Measurements from ENCODE around the gene TMEM229B.

Gene TMEM229B

DNA sequence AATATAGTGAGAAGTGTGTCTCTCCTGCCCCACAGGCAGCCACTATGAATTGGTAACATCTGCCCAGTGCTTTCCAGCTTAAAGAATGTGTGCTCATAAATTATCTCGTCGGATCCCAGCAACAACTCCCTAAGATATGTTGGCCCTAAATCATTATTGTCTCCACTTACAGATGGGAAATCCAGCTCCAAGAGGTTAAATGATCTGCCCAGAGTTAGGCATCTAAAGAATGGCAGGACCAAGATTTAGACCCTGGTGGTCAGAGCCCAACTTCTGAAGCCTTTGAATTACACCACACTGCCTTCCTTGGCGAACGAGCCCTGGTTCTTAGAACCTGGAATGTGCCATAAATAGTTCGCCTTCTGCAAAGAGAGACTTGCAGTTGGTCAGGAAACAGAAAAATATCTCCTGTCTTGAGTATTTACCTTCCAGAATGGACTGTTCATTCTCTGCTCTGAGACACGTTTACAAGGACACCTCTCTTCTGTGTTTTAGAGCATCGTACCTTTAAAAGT lies 56.4 kb downstream of the TMEM229B start:
- no peak overlapping the region for H3K4me3 ChIP-seq (replicated peaks in 1 of 2; ENCODE audit: low read depth in 2 of 2, low read length in 2 of 2)
- no peak for DNase-seq (ENCODE audit: low read depth in 2 of 2)
- TF ChIP-seq, protein P1, sequence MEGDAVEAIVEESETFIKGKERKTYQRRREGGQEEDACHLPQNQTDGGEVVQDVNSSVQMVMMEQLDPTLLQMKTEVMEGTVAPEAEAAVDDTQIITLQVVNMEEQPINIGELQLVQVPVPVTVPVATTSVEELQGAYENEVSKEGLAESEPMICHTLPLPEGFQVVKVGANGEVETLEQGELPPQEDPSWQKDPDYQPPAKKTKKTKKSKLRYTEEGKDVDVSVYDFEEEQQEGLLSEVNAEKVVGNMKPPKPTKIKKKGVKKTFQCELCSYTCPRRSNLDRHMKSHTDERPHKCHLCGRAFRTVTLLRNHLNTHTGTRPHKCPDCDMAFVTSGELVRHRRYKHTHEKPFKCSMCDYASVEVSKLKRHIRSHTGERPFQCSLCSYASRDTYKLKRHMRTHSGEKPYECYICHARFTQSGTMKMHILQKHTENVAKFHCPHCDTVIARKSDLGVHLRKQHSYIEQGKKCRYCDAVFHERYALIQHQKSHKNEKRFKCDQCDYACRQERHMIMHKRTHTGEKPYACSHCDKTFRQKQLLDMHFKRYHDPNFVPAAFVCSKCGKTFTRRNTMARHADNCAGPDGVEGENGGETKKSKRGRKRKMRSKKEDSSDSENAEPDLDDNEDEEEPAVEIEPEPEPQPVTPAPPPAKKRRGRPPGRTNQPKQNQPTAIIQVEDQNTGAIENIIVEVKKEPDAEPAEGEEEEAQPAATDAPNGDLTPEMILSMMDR (IDR thresholded peaks at IDR 0.05; ENCODE audit: low read depth, low read length): no peak

GRCh38 chr14:67429510-67430205 lies 58.9 kb downstream of the TMEM229B start:
- TF ChIP-seq, protein P1 (IDR thresholded peaks at IDR 0.05; ENCODE audit: low read depth, low read length): no peak
- DNase-seq (ENCODE audit: low read depth in 2 of 2): peak in 1 of 2 donors; percentile 11

GRCh38 chr14:67428501-67429031 lies 60.0 kb downstream of the TMEM229B start:
- DNase-seq (ENCODE audit: low read depth in 2 of 2): peak; percentile 62 to 83
- no peak overlapping the region for H3K4me3 ChIP-seq (replicated peaks in 1 of 2; ENCODE audit: low read depth in 2 of 2, low read length in 2 of 2)
- TF ChIP-seq, protein P1 (IDR thresholded peaks at IDR 0.05; ENCODE audit: low read depth, low read length): no peak

More at GRCh38 chr14:67429510-67430205, 58.9 kb downstream of the TMEM229B start:
- H3K4me3 ChIP-seq (replicated peaks in 1 of 2; ENCODE audit: low read depth in 2 of 2, low read length in 2 of 2): no peak overlapping the region

DNA sequence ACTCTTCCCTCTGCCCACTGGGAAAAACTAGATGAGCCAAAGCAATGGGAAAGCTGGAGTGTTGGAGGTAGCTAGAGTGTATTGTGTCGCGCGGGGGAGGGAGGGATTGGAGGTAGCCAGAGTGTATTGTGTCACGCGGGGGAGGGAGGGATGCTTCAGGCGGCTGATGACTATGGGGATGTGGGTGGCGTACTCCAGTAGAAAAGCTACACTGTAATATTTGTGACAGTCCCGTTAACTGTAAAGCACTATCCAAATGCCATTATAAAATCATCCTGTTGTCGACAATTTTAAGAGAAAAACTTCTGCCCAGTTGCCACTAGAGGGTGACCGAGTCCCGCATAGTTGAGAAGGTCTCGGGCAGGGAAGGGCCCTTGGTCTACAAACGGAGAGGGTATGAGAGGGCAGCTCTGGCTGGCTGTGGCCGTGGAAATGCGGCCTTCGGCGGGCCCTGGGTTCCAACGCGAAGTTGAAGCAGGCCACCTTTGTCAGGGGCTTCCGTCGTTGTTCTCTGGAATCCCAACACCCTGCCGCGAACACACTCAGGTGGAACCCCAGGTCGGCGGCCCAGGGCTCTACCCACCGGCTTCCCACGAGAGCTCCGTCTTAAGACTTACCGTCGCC lies 61.4 kb downstream of the TMEM229B start:
- DNase-seq (ENCODE audit: low read depth in 2 of 2): peak; percentile 88 to 89
- TF ChIP-seq, protein P1 (IDR thresholded peaks at IDR 0.05; ENCODE audit: low read depth, low read length): peak; percentile 87
- no peak overlapping the region for H3K4me3 ChIP-seq (replicated peaks in 1 of 2; ENCODE audit: low read depth in 2 of 2, low read length in 2 of 2)

GRCh38 chr14:67426161-67426560 lies 62.4 kb downstream of the TMEM229B start:
- DNase-seq (ENCODE audit: low read depth in 2 of 2): no peak
- TF ChIP-seq, protein P1 (IDR thresholded peaks at IDR 0.05; ENCODE audit: low read depth, low read length): no peak
- H3K4me3 ChIP-seq (replicated peaks in 1 of 2; ENCODE audit: low read depth in 2 of 2, low read length in 2 of 2): no peak overlapping the region

- TF ChIP-seq, protein P1 (IDR thresholded peaks at IDR 0.05; ENCODE audit: low read depth, low read length): no peak
- DNase-seq (ENCODE audit: low read depth in 2 of 2): no peak
- H3K4me3 ChIP-seq (replicated peaks in 1 of 2; ENCODE audit: low read depth in 2 of 2, low read length in 2 of 2): no peak overlapping the region
These were observed 62.9 kb downstream of the TMEM229B start for GRCh38 chr14:67425608-67426007.
